SK-N-SH (cell line): Measurements from ENCODE around the gene LIPJ. TPM values are rescaled to one million over a fixed set of nuclear protein-coding genes. Genes with fewer than 3 reads are reported as not detected.

Source experiments
- CTCF ChIA-PET: fragments of 300-600, 350-600 bp; formaldehyde crosslinking; extraction: SDS; loops from one replicate; lab custom pipeline; 2021; lab: Yijun Ruan, JAX
- POLR2A ChIA-PET: fragments of 350-600 bp; sonication (Branson Sonifier 250); formaldehyde crosslinking; extraction: SDS; loops from one replicate; lab custom pipeline; 2020; ENCODE audit warnings: antibody characterized with exemption, inconsistent platforms; lab: Yijun Ruan, JAX
- DNase-seq: peaks from one replicate; pipeline ENCODE4 v3.0.0; 2012
- H2AFZ ChIP-seq: fragments of 200-600 bp; sonication (generic); 2 replicates; pipeline ENCODE4 v1.8.1; 2016; ENCODE audit warnings: antibody characterized with exemption, mild to moderate bottlenecking, low read depth
- H3F3A ChIP-seq: fragments of 200-600 bp; sonication (generic); replicated peaks from 2 replicates; pipeline ENCODE3; 2016; ENCODE audit warnings: antibody characterized with exemption, mild to moderate bottlenecking; ENCODE audit not compliant: insufficient read depth
- H3K27ac ChIP-seq, 2 experiments: fragments of 200-500 bp in 1 of 2; fragments of 200-600 bp in 1 of 2; sonication (Bioruptor generic) in 1 of 2; sonication (generic), shearing (Covaris generic) in 1 of 2; 2 replicates each; pipeline versions ENCODE4 v1.5.1 to v1.6.1; 2014 to 2016; ENCODE audit warnings: low read depth in 2 of 2, inconsistent platforms in 1 of 2, low read length in 1 of 2, mild to moderate bottlenecking in 1 of 2, mixed read lengths in 1 of 2
- H3K27me3 ChIP-seq: fragments of 200-600 bp; sonication (generic), shearing (Covaris generic); 2 replicates; pipeline ENCODE4 v1.6.1; 2016; ENCODE audit warnings: mixed run types; ENCODE audit not compliant: insufficient read depth
- H3K36me3 ChIP-seq, 2 experiments: fragments of 200-500 bp in 1 of 2; fragments of 200-600 bp in 1 of 2; sonication (Bioruptor generic) in 1 of 2; sonication (generic) in 1 of 2; replicated peaks in 1 of 2; 2 replicates each; pipeline versions ENCODE3 to v1.5.1; 2014 to 2016; ENCODE audit warnings: low read length in 1 of 2, mild to moderate bottlenecking in 1 of 2; ENCODE audit not compliant: insufficient read depth in 2 of 2, control insufficient read depth in 1 of 2
- H3K4me1 ChIP-seq, 2 experiments: fragments of 200-500 bp in 1 of 2; fragments of 200-600 bp in 1 of 2; sonication (Bioruptor generic) in 1 of 2; sonication (generic), shearing (Covaris generic) in 1 of 2; 2 replicates each; pipeline versions ENCODE4 v1.5.1 to v1.6.1; 2014 to 2016; ENCODE audit warnings: low read depth in 1 of 2, low read length in 1 of 2, mixed run types in 1 of 2; ENCODE audit not compliant: insufficient read depth in 2 of 2, control insufficient read depth in 1 of 2
- H3K4me2 ChIP-seq: fragments of 200-600 bp; sonication (generic), shearing (Covaris generic); 2 replicates; pipeline ENCODE4 v1.6.1; 2017; ENCODE audit warnings: mixed run types
- H3K4me3 ChIP-seq, 2 experiments: fragments of 200-500 bp in 1 of 2; fragments of 200-600 bp in 1 of 2; sonication (Bioruptor generic) in 1 of 2; sonication (generic), shearing (Covaris generic) in 1 of 2; 2 replicates each; pipeline versions ENCODE4 v1.5.1 to v1.8.1; 2014 to 2016; ENCODE audit warnings: low read depth in 2 of 2, inconsistent platforms in 1 of 2, low read length in 1 of 2, mild to moderate bottlenecking in 1 of 2, mixed read lengths in 1 of 2, moderate library complexity in 1 of 2
- H3K79me2 ChIP-seq: fragments of 200-600 bp; sonication (generic); 2 replicates; pipeline ENCODE4 v1.8.1; 2017; ENCODE audit warnings: mild to moderate bottlenecking; ENCODE audit not compliant: insufficient read depth
- H3K9ac ChIP-seq: fragments of 200-600 bp; sonication (generic); 2 replicates; pipeline ENCODE4 v1.6.1; 2017; ENCODE audit warnings: mixed run types
- H3K9me2 ChIP-seq: fragments of 200-600 bp; sonication (generic); 2 replicates; pipeline ENCODE4 v1.6.1; 2017; ENCODE audit warnings: mixed run types
- H3K9me3 ChIP-seq: fragments of 200-600 bp; sonication (generic); 2 replicates; pipeline ENCODE4 v1.6.1; 2017; ENCODE audit warnings: mixed run types, mild to moderate bottlenecking, moderate library complexity
- H4K20me1 ChIP-seq: fragments of 200-600 bp; sonication (generic); 2 replicates; pipeline ENCODE4 v1.6.1; 2017; ENCODE audit warnings: mild to moderate bottlenecking, mixed run types; ENCODE audit not compliant: insufficient read depth
- CHD2 ChIP-seq: fragments of 150-350 bp; IDR thresholded peaks from 2 replicates; pipeline ENCODE4 v1.6.1; 2018; ENCODE audit warnings: low read length; ENCODE audit not compliant: partially characterized antibody
- ELF1 ChIP-seq: IDR thresholded peaks from 2 replicates; pipeline ENCODE4 v1.4.0; 2012
- FOXJ3 ChIP-seq: sonication (generic); formaldehyde crosslinking; IDR thresholded peaks from 2 replicates; pipeline ENCODE4 v1.5.1; 2020; ENCODE audit warnings: mild to moderate bottlenecking, missing genetic modification reagents
- MEF2A ChIP-seq: IDR thresholded peaks from 2 replicates; pipeline ENCODE4 v1.4.0; 2012; ENCODE audit warnings: low read depth, borderline replicate concordance
- NRF1 ChIP-seq: IDR thresholded peaks from 2 replicates; pipeline ENCODE4 v1.6.1; 2012; ENCODE audit warnings: low read depth, mild to moderate bottlenecking, low read length
- RCOR1 ChIP-seq: fragments of 150-350 bp; IDR thresholded peaks from 2 replicates; pipeline ENCODE4 v1.6.1; 2017; ENCODE audit warnings: antibody characterized with exemption, low read length
- RFX5 ChIP-seq: IDR thresholded peaks from 2 replicates; pipeline ENCODE4 v1.6.1; 2012; ENCODE audit warnings: mild to moderate bottlenecking, improper control_type of control experiment, low read length
- TCF12 ChIP-seq: IDR thresholded peaks from 2 replicates; pipeline ENCODE4 v1.4.0; 2012
- TEAD4 ChIP-seq: IDR thresholded peaks from 2 replicates; pipeline ENCODE4 v1.4.0; 2012; ENCODE audit warnings: mild to moderate bottlenecking, borderline replicate concordance; ENCODE audit not compliant: insufficient read depth
- whole genome bisulfite sequencing: methylation state at CpG from one replicate; pipeline ENCODE4 v1.1.6; 2017; ENCODE audit warnings: low lambda C conversion rate; 5-methylcytosine and 5-hydroxymethylcytosine counted together
- polyA plus RNA-seq, 3 experiments: library from polyadenylated mRNA; depleted of rRNA; stranded (reverse); fragments of >200 nt; gene quantifications; 2 replicates each; pipeline ENCODE4 v1.2.3, GENCODE V29; 2012
- TF ChIP-seq, protein P1 (sequence below): IDR thresholded peaks from 2 replicates; pipeline ENCODE4; 2012
- TF ChIP-seq, protein P2 (sequence below): fragments of 200-600 bp; sonication (generic); IDR thresholded peaks from 2 replicates; pipeline ENCODE4 v1.6.1; 2017; ENCODE audit warnings: antibody characterized with exemption, mild to moderate bottlenecking, moderate library complexity
- TF ChIP-seq, protein P3 (sequence below): IDR thresholded peaks from 2 replicates; pipeline ENCODE4 v1.6.1; 2012; ENCODE audit warnings: mild to moderate bottlenecking, low read depth, low read length, moderate library complexity

The LIPJ gene
- polyA plus RNA-seq, 1 of the 3 experiments (the other 2 are of a cell fraction): not detected

DNA sequence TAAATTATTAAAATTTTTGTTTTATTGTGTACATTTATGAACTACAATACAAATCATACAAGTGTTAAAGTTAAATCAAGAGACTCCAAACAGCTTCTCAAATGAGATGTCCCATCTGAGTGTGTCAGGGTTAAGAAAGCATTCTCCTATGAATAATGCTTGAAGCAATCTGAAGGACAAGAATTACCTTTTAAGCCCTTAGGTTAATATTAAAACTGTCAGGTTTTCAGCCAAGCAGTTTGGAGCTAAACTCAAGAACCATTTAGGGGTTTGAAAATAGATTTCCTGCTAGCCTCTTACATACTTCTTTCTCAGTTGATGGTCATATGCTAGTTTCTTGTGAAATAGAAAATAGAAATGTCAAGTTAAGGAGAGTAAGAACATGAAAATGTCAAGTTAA, 38.3 kb downstream of the LIPJ start (continued):
- TF ChIP-seq, protein P1, sequence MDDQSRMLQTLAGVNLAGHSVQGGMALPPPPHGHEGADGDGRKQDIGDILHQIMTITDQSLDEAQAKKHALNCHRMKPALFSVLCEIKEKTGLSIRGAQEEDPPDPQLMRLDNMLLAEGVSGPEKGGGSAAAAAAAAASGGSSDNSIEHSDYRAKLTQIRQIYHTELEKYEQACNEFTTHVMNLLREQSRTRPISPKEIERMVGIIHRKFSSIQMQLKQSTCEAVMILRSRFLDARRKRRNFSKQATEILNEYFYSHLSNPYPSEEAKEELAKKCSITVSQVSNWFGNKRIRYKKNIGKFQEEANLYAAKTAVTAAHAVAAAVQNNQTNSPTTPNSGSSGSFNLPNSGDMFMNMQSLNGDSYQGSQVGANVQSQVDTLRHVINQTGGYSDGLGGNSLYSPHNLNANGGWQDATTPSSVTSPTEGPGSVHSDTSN: no peak

DNA sequence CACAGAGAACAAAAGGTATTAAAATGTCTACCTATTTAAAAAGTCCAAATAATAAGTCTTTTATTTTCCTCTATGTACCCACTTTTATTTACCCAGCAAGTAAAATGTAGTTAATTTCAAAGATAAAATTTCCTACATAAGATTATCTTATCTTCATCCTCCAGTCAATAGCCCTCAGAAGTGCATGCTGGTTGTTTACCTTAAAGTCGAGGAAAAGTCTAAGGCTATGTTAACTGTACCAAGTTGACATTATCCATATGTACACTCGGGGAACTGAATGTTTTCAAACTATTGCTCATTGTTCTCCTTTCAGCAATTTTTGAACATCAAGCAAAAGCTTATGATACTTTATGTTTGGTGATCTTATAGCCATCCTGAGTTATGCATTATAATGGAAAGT, 53.6 kb downstream of the LIPJ start:
- no peaks in the 10 kb centered on the region for H3K27me3 ChIP-seq
- POLR2A ChIA-PET: no interaction called here
- WGBS: 52% methylated on average over 2 of the region's 2 CpGs
- DNase-seq: no peak
- CTCF ChIA-PET: no interaction called here
- H3F3A ChIP-seq: no peaks in the 10 kb centered on the region
- no peaks in the 10 kb centered on the region for H3K36me3 ChIP-seq
- H3K79me2 ChIP-seq: no peaks in the 10 kb centered on the region
- H3K4me1 ChIP-seq: no peaks in the 10 kb centered on the region
- peaks cover 6% of the 10 kb centered on the region; the same call in 1 of the 2 replicates for H3K9me3 ChIP-seq
- no peak overlapping the region for H2AFZ ChIP-seq
- no peak overlapping the region for H3K4me2 ChIP-seq
- H3K9me2 ChIP-seq: no peaks in the 10 kb centered on the region
- H3K4me3 ChIP-seq: no peak overlapping the region
- TF ChIP-seq TCF12 (no peak), TEAD4 (no peak), RCOR1 (no peak), CHD2 (no peak), RFX5 (no peak), NRF1 (no peak), MEF2A (no peak), FOXJ3 (CRISPR knock-in tag) (no peak), ELF1 (no peak)
- TF ChIP-seq, protein P2, sequence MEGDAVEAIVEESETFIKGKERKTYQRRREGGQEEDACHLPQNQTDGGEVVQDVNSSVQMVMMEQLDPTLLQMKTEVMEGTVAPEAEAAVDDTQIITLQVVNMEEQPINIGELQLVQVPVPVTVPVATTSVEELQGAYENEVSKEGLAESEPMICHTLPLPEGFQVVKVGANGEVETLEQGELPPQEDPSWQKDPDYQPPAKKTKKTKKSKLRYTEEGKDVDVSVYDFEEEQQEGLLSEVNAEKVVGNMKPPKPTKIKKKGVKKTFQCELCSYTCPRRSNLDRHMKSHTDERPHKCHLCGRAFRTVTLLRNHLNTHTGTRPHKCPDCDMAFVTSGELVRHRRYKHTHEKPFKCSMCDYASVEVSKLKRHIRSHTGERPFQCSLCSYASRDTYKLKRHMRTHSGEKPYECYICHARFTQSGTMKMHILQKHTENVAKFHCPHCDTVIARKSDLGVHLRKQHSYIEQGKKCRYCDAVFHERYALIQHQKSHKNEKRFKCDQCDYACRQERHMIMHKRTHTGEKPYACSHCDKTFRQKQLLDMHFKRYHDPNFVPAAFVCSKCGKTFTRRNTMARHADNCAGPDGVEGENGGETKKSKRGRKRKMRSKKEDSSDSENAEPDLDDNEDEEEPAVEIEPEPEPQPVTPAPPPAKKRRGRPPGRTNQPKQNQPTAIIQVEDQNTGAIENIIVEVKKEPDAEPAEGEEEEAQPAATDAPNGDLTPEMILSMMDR: no peak
- TF ChIP-seq, protein P3, sequence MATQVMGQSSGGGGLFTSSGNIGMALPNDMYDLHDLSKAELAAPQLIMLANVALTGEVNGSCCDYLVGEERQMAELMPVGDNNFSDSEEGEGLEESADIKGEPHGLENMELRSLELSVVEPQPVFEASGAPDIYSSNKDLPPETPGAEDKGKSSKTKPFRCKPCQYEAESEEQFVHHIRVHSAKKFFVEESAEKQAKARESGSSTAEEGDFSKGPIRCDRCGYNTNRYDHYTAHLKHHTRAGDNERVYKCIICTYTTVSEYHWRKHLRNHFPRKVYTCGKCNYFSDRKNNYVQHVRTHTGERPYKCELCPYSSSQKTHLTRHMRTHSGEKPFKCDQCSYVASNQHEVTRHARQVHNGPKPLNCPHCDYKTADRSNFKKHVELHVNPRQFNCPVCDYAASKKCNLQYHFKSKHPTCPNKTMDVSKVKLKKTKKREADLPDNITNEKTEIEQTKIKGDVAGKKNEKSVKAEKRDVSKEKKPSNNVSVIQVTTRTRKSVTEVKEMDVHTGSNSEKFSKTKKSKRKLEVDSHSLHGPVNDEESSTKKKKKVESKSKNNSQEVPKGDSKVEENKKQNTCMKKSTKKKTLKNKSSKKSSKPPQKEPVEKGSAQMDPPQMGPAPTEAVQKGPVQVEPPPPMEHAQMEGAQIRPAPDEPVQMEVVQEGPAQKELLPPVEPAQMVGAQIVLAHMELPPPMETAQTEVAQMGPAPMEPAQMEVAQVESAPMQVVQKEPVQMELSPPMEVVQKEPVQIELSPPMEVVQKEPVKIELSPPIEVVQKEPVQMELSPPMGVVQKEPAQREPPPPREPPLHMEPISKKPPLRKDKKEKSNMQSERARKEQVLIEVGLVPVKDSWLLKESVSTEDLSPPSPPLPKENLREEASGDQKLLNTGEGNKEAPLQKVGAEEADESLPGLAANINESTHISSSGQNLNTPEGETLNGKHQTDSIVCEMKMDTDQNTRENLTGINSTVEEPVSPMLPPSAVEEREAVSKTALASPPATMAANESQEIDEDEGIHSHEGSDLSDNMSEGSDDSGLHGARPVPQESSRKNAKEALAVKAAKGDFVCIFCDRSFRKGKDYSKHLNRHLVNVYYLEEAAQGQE: no peak
- TF ChIP-seq, all 33 proteins: peak for 0
- Histone ChIP-seq H4K20me1 (no peaks in the 10 kb centered on the region), H3K9ac (no peak overlapping the region), H3K27ac (no peak overlapping the region)
